ENCODE measurements around the gene SGO2. TPM values are rescaled to one million over a fixed set of nuclear protein-coding genes. Genes with fewer than 3 reads are reported as not detected.
A peak's percentile ranks its signal among the peaks of the same experiment; 100 is the strongest.

SGO2 gene
- total and polyA plus RNA-seq, 10 of the 15 experiments (the other 5 are each of a cell fraction or from before 2014, with no cell fraction given), result 15.8 to 55.2 (median 24.3) TPM

- Histone ChIP-seq H3K27ac (ENCODE audit: control insufficient read depth, insufficient read depth) (no peak overlapping the region), H3K27me3 (replicated peaks in 1 of 2; ENCODE audit: control insufficient read depth in 2 of 2, insufficient read depth in 2 of 2, low read length in 1 of 2) (0 out of 4 replicates have a peak, but pooled peaks cover 0 to 6% of the 10 kb centered on the region in 2 experiments), H3K9ac (ENCODE audit: control insufficient read depth, insufficient read depth, low read length) (no peak overlapping the region), H3K79me2 (ENCODE audit: control insufficient read depth, insufficient read depth, low read length) (no peaks in the 10 kb centered on the region), H3K4me1 (ENCODE audit: control insufficient read depth, insufficient read depth, low read length) (no peaks in the 10 kb centered on the region), H3K9me3 (replicated peaks; ENCODE audit: control insufficient read depth, insufficient read depth, low read length) (no peaks in the 10 kb centered on the region), H4K20me1 (ENCODE audit: control insufficient read depth, insufficient read depth) (no peaks in the 10 kb centered on the region), H3K36me3 (ENCODE audit: control insufficient read depth in 2 of 2, insufficient read depth in 2 of 2, low read length in 1 of 2) (no peaks in the 10 kb centered on the region), H3K4me2 (ENCODE audit: control insufficient read depth, insufficient read depth) (no peak overlapping the region), H3K4me3 (no peak overlapping the region), H2AFZ (ENCODE audit: control insufficient read depth, low read depth, low read length) (no peak overlapping the region)
- ATAC-seq (peak; percentile 37; the same call in 1 of the 3 replicates), DNase-seq (ENCODE audit: low read depth, low spot score) (no peak), FAIRE-seq (no peak)
- CTCF ChIA-PET, result no interaction called here
- POLR2A ChIA-PET, result no interaction called here
- RAD21 ChIA-PET (ENCODE audit: unreplicated experiment), result no interaction called here
- 85% methylated on average over 1 of the region's 1 CpG for WGBS (ENCODE audit: insufficient coverage, insufficient replicate concordance, low lambda C conversion rate, missing lambda C conversion rate)
- BruUV-seq (replicated peaks), result no TSS peak
- intact Hi-C loops (cut with micrococcal nuclease; ENCODE audit: unreplicated experiment), result no loop called here
- in situ Hi-C loops (cut with MboI), result no loop called here
- TF ChIP-seq ZNF622 (IDR thresholded peaks at IDR 0.05) (no peak), REST (IDR thresholded peaks at IDR 0.05; ENCODE audit: low read depth, low read length) (peak; percentile 85)
- SMC1A ChIA-PET (ENCODE audit: uncharacterized antibody, unreplicated experiment), result interaction anchor here (1.0 kb wide), 1 partner anchor 110 kb away, joined by 3 read pairs; no protein-coding TSS in a partner anchor
Observed at GRCh38 chr2:200592406-200593075, 66.5 kb downstream of the SGO2 start.

- Histone ChIP-seq H3K4me3 (no peak overlapping the region), H3K36me3 (ENCODE audit: control insufficient read depth in 2 of 2, insufficient read depth in 2 of 2, low read length in 1 of 2) (no peaks in the 10 kb centered on the region), H4K20me1 (ENCODE audit: control insufficient read depth, insufficient read depth) (no peaks in the 10 kb centered on the region), H3K27ac (ENCODE audit: control insufficient read depth, insufficient read depth) (no peak overlapping the region), H3K9ac (ENCODE audit: control insufficient read depth, insufficient read depth, low read length) (no peak overlapping the region), H3K9me3 (replicated peaks; ENCODE audit: control insufficient read depth, insufficient read depth, low read length) (no peaks in the 10 kb centered on the region), H3K4me1 (ENCODE audit: control insufficient read depth, insufficient read depth, low read length) (no peaks in the 10 kb centered on the region), H3K79me2 (ENCODE audit: control insufficient read depth, insufficient read depth, low read length) (no peaks in the 10 kb centered on the region), H2AFZ (ENCODE audit: control insufficient read depth, low read depth, low read length) (no peak overlapping the region), H3K27me3 (replicated peaks in 1 of 2; ENCODE audit: control insufficient read depth in 2 of 2, insufficient read depth in 2 of 2, low read length in 1 of 2) (0 out of 4 replicates have a peak, but pooled peaks cover 0 to 6% of the 10 kb centered on the region in 2 experiments), H3K4me2 (ENCODE audit: control insufficient read depth, insufficient read depth) (no peak overlapping the region)
- CTCF ChIA-PET, result no interaction called here
- 36% methylated on average over 1 of the region's 1 CpG for WGBS (ENCODE audit: insufficient coverage, insufficient replicate concordance, low lambda C conversion rate, missing lambda C conversion rate)
- BruUV-seq (replicated peaks), result no TSS peak
- no peak for TF ChIP-seq JUND (IDR thresholded peaks at IDR 0.05; ENCODE audit: low read depth, low read length)
- no peak for TF ChIP-seq SIX5 (IDR thresholded peaks at IDR 0.05; ENCODE audit: low read depth, low read length, severe bottlenecking)
- no peak for TF ChIP-seq CBX3 (IDR thresholded peaks at IDR 0.05; ENCODE audit: borderline replicate concordance, low read depth)
- no peak for TF ChIP-seq BCL3 (IDR thresholded peaks at IDR 0.05; ENCODE audit: borderline replicate concordance, insufficient read depth, low read depth, low read length, poor library complexity, severe bottlenecking)
- no peak for TF ChIP-seq EED (IDR thresholded peaks at IDR 0.05; ENCODE audit: low read depth)
- ATAC-seq, result no peak
- intact Hi-C loops (cut with micrococcal nuclease; ENCODE audit: unreplicated experiment), result no loop called here
- DNase-seq (ENCODE audit: low read depth, low spot score), result no peak
- FAIRE-seq, result no peak
- RAD21 ChIA-PET (ENCODE audit: unreplicated experiment), result no interaction called here
- SMC1A ChIA-PET (ENCODE audit: uncharacterized antibody, unreplicated experiment), result no interaction called here
- POLR2A ChIA-PET, result no interaction called here
- in situ Hi-C loops (cut with MboI), result no loop called here
Observed at GRCh38 chr2:200593905-200594304, 67.9 kb downstream of the SGO2 start.

Data from GM12878 (cell line).